Pancreas (tissue), 10 donors: Measurements from ENCODE around the gene HBS1L. TPM values are rescaled to one million over a fixed set of nuclear protein-coding genes. Genes with fewer than 3 reads are reported as not detected.
A peak's percentile ranks its signal among the peaks of the same experiment; 100 is the strongest.

Experiments used
- ATAC-seq, 4 donors: fragments of 200-7000 bp; cut with Tn5 transposase; one replicate each; pipeline versions ENCODE4 v1.8.0 to v1.9.1; 2020; ENCODE audit warnings: mild to moderate bottlenecking in 4 of 4, moderate library complexity in 4 of 4
- DNase-seq, 6 donors: peaks; one replicate each; pipeline ENCODE4 v3.0.0-alpha.2; 2020
- FAIRE-seq: peaks from 2 replicates; lab custom pipeline; 2012; peaks lifted over from hg19 to GRCh38; lab: Jason Lieb, UNC
- H3K27ac ChIP-seq, 4 donors: fragments of 200-600 bp; sonication (generic); 1 replicate in 3 of 4; 2 replicates in 1 of 4; pipeline versions ENCODE4 v1.5.0 to v1.8.0; 2020
- H3K27me3 ChIP-seq, 4 donors: fragments of 200-600 bp; one replicate each; pipeline ENCODE4 v1.8.0; 2021
- H3K36me3 ChIP-seq, 3 donors: fragments of 200-600 bp; sonication (generic) in 1 of 3; one replicate each; pipeline versions ENCODE4 v1.5.0 to v1.8.0; 2020 to 2021
- H3K4me1 ChIP-seq, 3 donors: fragments of 200-600 bp; one replicate each; pipeline ENCODE4 v1.8.0; 2021
- H3K4me3 ChIP-seq, 4 donors: fragments of 200-600 bp; sonication (generic) in 2 of 4; one replicate each; pipeline versions ENCODE4 v1.5.0 to v1.8.0; 2020 to 2021
- H3K9me3 ChIP-seq, 4 donors: fragments of 200-600 bp; one replicate each; pipeline ENCODE4 v1.8.0; 2021
- CTCF ChIP-seq, 4 donors: fragments of 200-600 bp; sonication (generic) in 3 of 4; IDR thresholded peaks; one replicate each; pipeline versions ENCODE4 v1.5.0 to v1.8.0; 2021; ENCODE audit warnings: antibody characterized with exemption in 4 of 4
- WGBS, 2 donors: extraction: QIAGEN DNeasy Blood & Tissue Kit; methylation state at CpG; one replicate each; pipeline ENCODE4 v1.1.7; 2013; 5-methylcytosine and 5-hydroxymethylcytosine counted together
- intact Hi-C, 3 donors: fragments of 100-400 bp; cut with DNase I; formaldehyde crosslinking; loops; one replicate each; pipeline versions ENCODE4 v1.11.1 to v1.14.2; 2022
- polyA plus RNA-seq, 2 donors: library from polyadenylated mRNA; stranded (reverse); fragments of 200-250 nt; gene quantifications; one replicate each; pipeline ENCODE4 v1.2.3, GENCODE V29; 2013
- total RNA-seq, 6 donors: library from RNA; stranded (reverse); fragmentation: NEBNext Ultra II Directional in 4 of 6; extraction: Animal tissue kit (Norgen Biotek cat#: 25700) in 4 of 6; gene quantifications; one replicate each; pipeline versions ENCODE4 v1.2.1 to v1.2.4, GENCODE V29; 2021 to 2023
- donor health status: healthy with polysubstance abuse.
- donor health status: DM: no; HTN: no; CAD: no; lungs with moderate emphysema.
- donor health status: DM: no; HTN: no; CAD: no.
- donor health status: control.
- donor health status: control.
- donor health status: Bipolar disorder and iron deficiency.
- donor health status: DM: yes; HTN: yes; CAD: no.
- donor health status: DM: no; HTN: no; CAD: no.
- donor health status: DM: no; HTN: no; CAD: no.
- donor health status: DM: yes; HTN: yes; CAD: no.

Gene HBS1L
- total and polyA plus RNA-seq, 8 donors = 10.3 to 41.5 (median 38.9) TPM

DNA sequence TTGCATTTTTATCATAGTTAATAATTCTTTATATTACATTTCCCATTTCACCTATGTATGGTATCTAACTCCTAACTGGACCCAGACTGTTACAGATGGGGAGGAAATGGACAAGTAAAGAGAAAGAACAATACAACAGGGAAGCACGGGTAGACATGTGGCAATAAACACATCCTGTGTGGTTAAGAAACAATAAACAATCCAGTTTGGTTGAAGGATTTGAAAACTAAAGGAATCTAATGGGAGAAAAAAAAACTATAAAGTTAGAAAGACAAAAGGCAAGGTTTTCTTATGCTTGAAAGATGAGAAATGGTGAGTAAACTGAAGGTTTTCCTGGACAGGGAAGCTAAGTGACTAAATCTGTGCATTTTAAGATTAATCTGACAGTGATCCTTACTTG, 69.8 kb downstream of the HBS1L start:
- TF ChIP-seq CTCF (IDR thresholded peaks at IDR 0.05) = no peak
- Histone ChIP-seq H3K4me1 (no peaks in the 10 kb centered on the region), H3K27ac (no peak overlapping the region), H3K27me3 (no peaks in the 10 kb centered on the region), H3K4me3 (no peak overlapping the region), H3K36me3 (peaks cover 0 to 38% (median 7%) of the 10 kb centered on the region in 3 donors), H3K9me3 (no peaks in the 10 kb centered on the region)
- WGBS, 2 donors = 77 to 80% methylated on average over 1 of the region's 1 CpG
- ATAC-seq (no peak), FAIRE-seq (no peak), DNase-seq (no peak)
- intact Hi-C loops = no loop called here

DNA sequence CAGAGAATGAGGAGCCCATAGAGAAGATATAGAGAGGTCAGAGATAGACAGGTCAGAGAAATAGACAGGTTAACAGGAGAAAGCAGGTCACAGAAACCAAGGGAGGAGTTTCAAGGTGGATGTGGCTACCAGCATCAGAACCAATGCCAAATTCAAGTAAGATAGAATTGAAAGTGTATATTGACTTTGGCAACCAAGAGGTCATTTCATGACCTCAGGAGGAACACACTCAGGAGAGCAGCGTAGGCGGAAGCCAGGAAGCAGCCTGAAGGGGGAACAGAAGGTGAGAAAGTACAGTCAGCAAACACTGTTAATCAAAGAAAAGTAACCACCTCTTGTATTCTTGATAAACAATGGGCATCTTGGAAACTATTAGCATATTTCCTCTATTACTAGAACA, 70.8 kb downstream of the HBS1L start:
- peaks cover 0 to 38% (median 7%) of the 10 kb centered on the region in 3 donors for H3K36me3 ChIP-seq
- no peak for FAIRE-seq
- no peaks in the 10 kb centered on the region for H3K9me3 ChIP-seq
- no peaks in the 10 kb centered on the region for H3K27me3 ChIP-seq
- no peak for TF ChIP-seq CTCF (IDR thresholded peaks at IDR 0.05)
- DNase-seq = no peak
- H3K27ac ChIP-seq = no peak overlapping the region
- H3K4me3 ChIP-seq = no peak overlapping the region
- 68 to 70% methylated on average over 2 of the region's 2 CpGs for WGBS, 2 donors
- no peaks in the 10 kb centered on the region for H3K4me1 ChIP-seq
- intact Hi-C loops = no loop called here
- ATAC-seq = peak in 1 of 4 donors; percentile 52

- Histone ChIP-seq H3K27ac (no peak overlapping the region), H3K9me3 (no peaks in the 10 kb centered on the region), H3K27me3 (no peaks in the 10 kb centered on the region), H3K4me1 (no peaks in the 10 kb centered on the region), H3K36me3 (peaks cover 0 to 38% (median 7%) of the 10 kb centered on the region in 3 donors), H3K4me3 (no peak overlapping the region)
- DNase-seq (no peak), ATAC-seq (no peak), FAIRE-seq (no peak)
- intact Hi-C loops = no loop called here
- no peak for TF ChIP-seq CTCF (IDR thresholded peaks at IDR 0.05)
- WGBS, 2 donors = 72 to 81% methylated on average over 3 of the region's 3 CpGs
These were observed 72.5 kb downstream of the HBS1L start for GRCh38 chr6:134982161-134982560.

DNA sequence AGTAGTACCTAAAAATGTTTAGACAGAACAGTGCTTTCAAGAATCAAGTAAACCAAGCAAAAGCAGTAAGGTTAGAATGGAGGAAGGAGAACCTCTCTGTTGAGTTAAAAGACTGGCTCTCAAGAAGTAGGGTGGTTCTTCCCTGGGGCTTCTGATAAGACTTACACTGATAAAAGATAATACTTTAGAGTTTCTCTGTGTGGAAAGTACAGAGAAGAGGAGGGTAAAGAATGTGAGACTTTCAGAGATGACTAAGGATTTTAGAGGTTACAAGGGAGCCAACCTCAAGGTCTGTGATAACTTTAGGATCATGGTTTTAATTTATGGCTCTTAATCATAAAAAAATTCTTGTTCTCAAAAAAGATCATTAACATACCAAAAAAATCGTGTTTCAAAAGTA, 73.8 kb downstream of the HBS1L start:
- DNase-seq (no peak), FAIRE-seq (no peak), ATAC-seq (no peak)
- no peaks in the 10 kb centered on the region for H3K9me3 ChIP-seq
- TF ChIP-seq CTCF (IDR thresholded peaks at IDR 0.05) = no peak
- WGBS, 2 donors = 47 to 56% methylated on average over 1 of the region's 1 CpG
- intact Hi-C loops = no loop called here
- H3K27ac ChIP-seq = no peak overlapping the region
- no peaks in the 10 kb centered on the region for H3K4me1 ChIP-seq
- H3K36me3 ChIP-seq = peaks cover 0 to 38% (median 7%) of the 10 kb centered on the region in 3 donors
- no peak overlapping the region for H3K4me3 ChIP-seq
- H3K27me3 ChIP-seq = no peaks in the 10 kb centered on the region

- Histone ChIP-seq H3K36me3 (peaks cover 0 to 25% (median 7%) of the 10 kb centered on the region in 3 donors), H3K4me3 (no peak overlapping the region), H3K27ac (no peak overlapping the region), H3K9me3 (no peaks in the 10 kb centered on the region), H3K4me1 (no peaks in the 10 kb centered on the region), H3K27me3 (no peaks in the 10 kb centered on the region)
- TF ChIP-seq CTCF (IDR thresholded peaks at IDR 0.05) = no peak
- DNase-seq (no peak), ATAC-seq (no peak), FAIRE-seq (no peak)
- intact Hi-C loops = no loop called here
- 94 to 96% methylated on average over 6 of the region's 6 CpGs for WGBS, 2 donors
These were observed 75.5 kb downstream of the HBS1L start for GRCh38 chr6:134979142-134979541.
